HepG2 (cell line): ENCODE data around the gene MYO1C. TPM values are rescaled to one million over a fixed set of nuclear protein-coding genes. Genes with fewer than 3 reads are reported as not detected.
A peak's percentile ranks its signal among the peaks of the same experiment; 100 is the strongest.

Experiments used
- CAMTA2 ChIP-seq: sonication (generic); formaldehyde crosslinking; IDR thresholded peaks from 2 replicates; pipeline ENCODE4 v1.4.0; 2020; ENCODE audit warnings: mild to moderate bottlenecking, missing genetic modification reagents, borderline replicate concordance
- EHMT2 ChIP-seq: fragments of 200-600 bp; sonication (generic); IDR thresholded peaks from 2 replicates; pipeline ENCODE4 v1.7.0; 2017; ENCODE audit warnings: antibody characterized with exemption, low read depth, low read length, borderline replicate concordance
- ELF4 ChIP-seq: sonication (generic); formaldehyde crosslinking; IDR thresholded peaks from 2 replicates; pipeline ENCODE4 v1.5.0; 2020; ENCODE audit warnings: missing genetic modification reagents, mild to moderate bottlenecking, moderate library complexity, borderline replicate concordance
- HES4 ChIP-seq: sonication (generic); formaldehyde crosslinking; IDR thresholded peaks from 2 replicates; pipeline ENCODE4 v1.9.0; 2021; ENCODE audit warnings: mild to moderate bottlenecking, missing genetic modification reagents, borderline replicate concordance
- LCORL ChIP-seq, 2 experiments: fragments of 450-650 bp in 1 of 2; sonication (generic) in 1 of 2; formaldehyde crosslinking in 1 of 2; IDR thresholded peaks; 2 replicates each; pipeline versions ENCODE4 v1.5.0 to v1.6.1; 2017 to 2020; ENCODE audit warnings: antibody characterized with exemption in 1 of 2, missing genetic modification reagents in 1 of 2
- MAF1 ChIP-seq: sonication (generic); formaldehyde crosslinking; IDR thresholded peaks from 2 replicates; pipeline ENCODE4 v1.5.0; 2020; ENCODE audit warnings: missing genetic modification reagents, borderline replicate concordance
- NCOR1 ChIP-seq: fragments of 200-600 bp; sonication (generic); IDR thresholded peaks from 2 replicates; pipeline ENCODE4 v1.7.0; 2017; ENCODE audit warnings: antibody characterized with exemption, low read length, borderline replicate concordance
- PHF8 ChIP-seq: sonication (generic); formaldehyde crosslinking; IDR thresholded peaks from 2 replicates; pipeline ENCODE4 v1.5.0; 2020; ENCODE audit warnings: missing genetic modification reagents
- POGZ ChIP-seq: sonication (generic); formaldehyde crosslinking; IDR thresholded peaks from 2 replicates; pipeline ENCODE4 v1.4.0; 2020; ENCODE audit warnings: mild to moderate bottlenecking, missing genetic modification reagents
- SCMH1 ChIP-seq: sonication (generic); formaldehyde crosslinking; IDR thresholded peaks from 2 replicates; pipeline ENCODE4 v1.9.0; 2021; ENCODE audit warnings: missing genetic modification reagents, mild to moderate bottlenecking, borderline replicate concordance
- YEATS2 ChIP-seq: sonication (generic); formaldehyde crosslinking; IDR thresholded peaks from 2 replicates; pipeline ENCODE4 v1.4.0; 2020; ENCODE audit warnings: missing genetic modification reagents, borderline replicate concordance
- ZMYM4 ChIP-seq: sonication (generic); formaldehyde crosslinking; IDR thresholded peaks from 2 replicates; pipeline ENCODE4 v1.8.1; 2023; ENCODE audit warnings: mild to moderate bottlenecking, missing genetic modification reagents
- ZNF546 ChIP-seq: sonication (generic); formaldehyde crosslinking; conservative IDR thresholded peaks from 2 replicates; pipeline ENCODE4 v1.8.1; 2023; ENCODE audit warnings: mild to moderate bottlenecking, missing genetic modification reagents
- polyA plus RNA-seq, 8 experiments: library from polyadenylated mRNA; depleted of rRNA in 3 of 8; stranded (reverse) in 7 of 8; unstranded in 1 of 8; fragments of >200 nt; fragmentation: Illumina TruSeq in 4 of 8; extraction: Trizol in 4 of 8; gene quantifications; 2 replicates each; pipeline versions ENCODE4 v1.2.1 to v1.2.3, GENCODE V29; 2011 to 2016; ENCODE audit warnings: low read depth in 4 of 8, missing spikeins in 1 of 8, mixed read lengths in 1 of 8; ENCODE audit not compliant: insufficient read depth in 1 of 8
- total RNA-seq, 5 experiments: library from RNA; depleted of rRNA; stranded (reverse); fragments of >200 nt; fragmentation: Illumina TruSeq; extraction: Trizol; gene quantifications; 2 replicates each; pipeline ENCODE4 v1.2.3, GENCODE V29; 2016; ENCODE audit warnings: low read depth in 1 of 5
- TF ChIP-seq, protein P1 (sequence below): sonication (generic); formaldehyde crosslinking; IDR thresholded peaks from 2 replicates; pipeline ENCODE4 v1.4.0; 2020; ENCODE audit warnings: missing genetic modification reagents, borderline replicate concordance
- TF ChIP-seq, protein P2 (sequence below): IDR thresholded peaks from 2 replicates; pipeline ENCODE4 v1.6.1; 2016; ENCODE audit warnings: low read depth, missing genetic modification reagents, missing compliant biosample characterization
- TF ChIP-seq, protein P3 (sequence below): sonication (generic); formaldehyde crosslinking; IDR thresholded peaks from 2 replicates; pipeline ENCODE4 v1.5.0; 2020; ENCODE audit warnings: missing genetic modification reagents, mild to moderate bottlenecking, borderline replicate concordance

MYO1C gene
- total and polyA plus RNA-seq, 2 of the 13 experiments (the other 11 are each of a cell fraction or from before 2014, with no cell fraction given): 22.7 to 40.8 TPM

DNA sequence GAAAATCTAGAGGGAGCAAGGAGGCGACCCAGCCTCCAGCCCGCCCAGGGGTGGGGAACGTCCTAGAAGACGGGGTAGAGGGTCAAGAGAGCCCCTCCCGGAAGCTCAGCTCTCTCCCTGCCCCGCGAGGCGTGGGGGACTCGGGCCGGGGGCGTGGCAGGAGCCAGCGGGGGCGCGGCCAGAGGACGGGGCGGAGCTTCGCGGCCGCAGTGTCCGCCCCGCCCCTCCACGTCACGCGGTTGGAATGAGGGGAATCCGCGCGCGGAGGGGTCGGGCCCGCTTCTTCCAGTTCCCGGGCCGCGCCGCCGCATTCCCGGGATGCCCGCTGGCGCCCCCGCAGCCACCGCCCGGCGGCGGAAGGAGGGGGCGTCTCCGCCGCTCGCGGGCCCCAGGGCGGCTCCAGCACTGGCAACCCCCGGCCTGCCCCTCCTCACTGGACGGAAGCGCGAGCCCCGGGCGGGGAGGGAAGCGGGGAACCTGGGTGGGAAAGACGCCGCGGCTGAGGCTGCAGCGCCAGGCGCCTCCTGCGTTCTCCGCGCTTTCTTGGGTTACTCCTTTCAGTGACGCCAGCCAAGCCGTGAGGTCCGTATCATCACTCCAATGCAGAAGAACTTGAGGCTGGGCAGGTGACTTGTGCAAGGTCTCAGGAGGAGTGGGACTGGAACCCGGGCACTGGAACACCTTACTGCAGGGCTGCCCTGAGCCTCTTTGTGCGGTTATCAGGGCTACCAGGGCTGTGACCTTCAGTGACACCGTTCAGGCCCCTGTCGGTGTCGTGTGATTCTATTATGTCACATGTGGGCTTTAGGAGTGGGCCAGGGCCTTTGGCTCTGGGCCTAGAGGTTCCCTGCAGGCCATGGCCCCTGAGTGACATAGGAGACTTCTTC is 4.3 kb downstream of the MYO1C start (continued):
- no peak for TF ChIP-seq EHMT2
- TF ChIP-seq SCMH1 (CRISPR knock-in tag): no peak
- TF ChIP-seq ELF4 (CRISPR knock-in tag): no peak
- no peak for TF ChIP-seq CAMTA2 (CRISPR knock-in tag)
- 0 out of 2 replicates have a peak, but pooled peaks have one; percentile 7 for TF ChIP-seq ZMYM4 (CRISPR knock-in tag)
- no peak for TF ChIP-seq MAF1 (CRISPR knock-in tag)
- TF ChIP-seq POGZ: no peak
- TF ChIP-seq, protein P1, sequence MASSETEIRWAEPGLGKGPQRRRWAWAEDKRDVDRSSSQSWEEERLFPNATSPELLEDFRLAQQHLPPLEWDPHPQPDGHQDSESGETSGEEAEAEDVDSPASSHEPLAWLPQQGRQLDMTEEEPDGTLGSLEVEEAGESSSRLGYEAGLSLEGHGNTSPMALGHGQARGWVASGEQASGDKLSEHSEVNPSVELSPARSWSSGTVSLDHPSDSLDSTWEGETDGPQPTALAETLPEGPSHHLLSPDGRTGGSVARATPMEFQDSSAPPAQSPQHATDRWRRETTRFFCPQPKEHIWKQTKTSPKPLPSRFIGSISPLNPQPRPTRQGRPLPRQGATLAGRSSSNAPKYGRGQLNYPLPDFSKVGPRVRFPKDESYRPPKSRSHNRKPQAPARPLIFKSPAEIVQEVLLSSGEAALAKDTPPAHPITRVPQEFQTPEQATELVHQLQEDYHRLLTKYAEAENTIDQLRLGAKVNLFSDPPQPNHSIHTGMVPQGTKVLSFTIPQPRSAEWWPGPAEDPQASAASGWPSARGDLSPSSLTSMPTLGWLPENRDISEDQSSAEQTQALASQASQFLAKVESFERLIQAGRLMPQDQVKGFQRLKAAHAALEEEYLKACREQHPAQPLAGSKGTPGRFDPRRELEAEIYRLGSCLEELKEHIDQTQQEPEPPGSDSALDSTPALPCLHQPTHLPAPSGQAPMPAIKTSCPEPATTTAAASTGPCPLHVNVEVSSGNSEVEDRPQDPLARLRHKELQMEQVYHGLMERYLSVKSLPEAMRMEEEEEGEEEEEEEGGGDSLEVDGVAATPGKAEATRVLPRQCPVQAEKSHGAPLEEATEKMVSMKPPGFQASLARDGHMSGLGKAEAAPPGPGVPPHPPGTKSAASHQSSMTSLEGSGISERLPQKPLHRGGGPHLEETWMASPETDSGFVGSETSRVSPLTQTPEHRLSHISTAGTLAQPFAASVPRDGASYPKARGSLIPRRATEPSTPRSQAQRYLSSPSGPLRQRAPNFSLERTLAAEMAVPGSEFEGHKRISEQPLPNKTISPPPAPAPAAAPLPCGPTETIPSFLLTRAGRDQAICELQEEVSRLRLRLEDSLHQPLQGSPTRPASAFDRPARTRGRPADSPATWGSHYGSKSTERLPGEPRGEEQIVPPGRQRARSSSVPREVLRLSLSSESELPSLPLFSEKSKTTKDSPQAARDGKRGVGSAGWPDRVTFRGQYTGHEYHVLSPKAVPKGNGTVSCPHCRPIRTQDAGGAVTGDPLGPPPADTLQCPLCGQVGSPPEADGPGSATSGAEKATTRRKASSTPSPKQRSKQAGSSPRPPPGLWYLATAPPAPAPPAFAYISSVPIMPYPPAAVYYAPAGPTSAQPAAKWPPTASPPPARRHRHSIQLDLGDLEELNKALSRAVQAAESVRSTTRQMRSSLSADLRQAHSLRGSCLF (CRISPR knock-in tag): no peak
- TF ChIP-seq NCOR1: no peak
- peak; percentile 46 for TF ChIP-seq PHF8 (CRISPR knock-in tag)
- TF ChIP-seq, protein P2, sequence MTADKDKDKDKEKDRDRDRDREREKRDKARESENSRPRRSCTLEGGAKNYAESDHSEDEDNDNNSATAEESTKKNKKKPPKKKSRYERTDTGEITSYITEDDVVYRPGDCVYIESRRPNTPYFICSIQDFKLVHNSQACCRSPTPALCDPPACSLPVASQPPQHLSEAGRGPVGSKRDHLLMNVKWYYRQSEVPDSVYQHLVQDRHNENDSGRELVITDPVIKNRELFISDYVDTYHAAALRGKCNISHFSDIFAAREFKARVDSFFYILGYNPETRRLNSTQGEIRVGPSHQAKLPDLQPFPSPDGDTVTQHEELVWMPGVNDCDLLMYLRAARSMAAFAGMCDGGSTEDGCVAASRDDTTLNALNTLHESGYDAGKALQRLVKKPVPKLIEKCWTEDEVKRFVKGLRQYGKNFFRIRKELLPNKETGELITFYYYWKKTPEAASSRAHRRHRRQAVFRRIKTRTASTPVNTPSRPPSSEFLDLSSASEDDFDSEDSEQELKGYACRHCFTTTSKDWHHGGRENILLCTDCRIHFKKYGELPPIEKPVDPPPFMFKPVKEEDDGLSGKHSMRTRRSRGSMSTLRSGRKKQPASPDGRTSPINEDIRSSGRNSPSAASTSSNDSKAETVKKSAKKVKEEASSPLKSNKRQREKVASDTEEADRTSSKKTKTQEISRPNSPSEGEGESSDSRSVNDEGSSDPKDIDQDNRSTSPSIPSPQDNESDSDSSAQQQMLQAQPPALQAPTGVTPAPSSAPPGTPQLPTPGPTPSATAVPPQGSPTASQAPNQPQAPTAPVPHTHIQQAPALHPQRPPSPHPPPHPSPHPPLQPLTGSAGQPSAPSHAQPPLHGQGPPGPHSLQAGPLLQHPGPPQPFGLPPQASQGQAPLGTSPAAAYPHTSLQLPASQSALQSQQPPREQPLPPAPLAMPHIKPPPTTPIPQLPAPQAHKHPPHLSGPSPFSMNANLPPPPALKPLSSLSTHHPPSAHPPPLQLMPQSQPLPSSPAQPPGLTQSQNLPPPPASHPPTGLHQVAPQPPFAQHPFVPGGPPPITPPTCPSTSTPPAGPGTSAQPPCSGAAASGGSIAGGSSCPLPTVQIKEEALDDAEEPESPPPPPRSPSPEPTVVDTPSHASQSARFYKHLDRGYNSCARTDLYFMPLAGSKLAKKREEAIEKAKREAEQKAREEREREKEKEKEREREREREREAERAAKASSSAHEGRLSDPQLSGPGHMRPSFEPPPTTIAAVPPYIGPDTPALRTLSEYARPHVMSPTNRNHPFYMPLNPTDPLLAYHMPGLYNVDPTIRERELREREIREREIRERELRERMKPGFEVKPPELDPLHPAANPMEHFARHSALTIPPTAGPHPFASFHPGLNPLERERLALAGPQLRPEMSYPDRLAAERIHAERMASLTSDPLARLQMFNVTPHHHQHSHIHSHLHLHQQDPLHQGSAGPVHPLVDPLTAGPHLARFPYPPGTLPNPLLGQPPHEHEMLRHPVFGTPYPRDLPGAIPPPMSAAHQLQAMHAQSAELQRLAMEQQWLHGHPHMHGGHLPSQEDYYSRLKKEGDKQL (CRISPR knock-in tag): no peak
- TF ChIP-seq, protein P3, sequence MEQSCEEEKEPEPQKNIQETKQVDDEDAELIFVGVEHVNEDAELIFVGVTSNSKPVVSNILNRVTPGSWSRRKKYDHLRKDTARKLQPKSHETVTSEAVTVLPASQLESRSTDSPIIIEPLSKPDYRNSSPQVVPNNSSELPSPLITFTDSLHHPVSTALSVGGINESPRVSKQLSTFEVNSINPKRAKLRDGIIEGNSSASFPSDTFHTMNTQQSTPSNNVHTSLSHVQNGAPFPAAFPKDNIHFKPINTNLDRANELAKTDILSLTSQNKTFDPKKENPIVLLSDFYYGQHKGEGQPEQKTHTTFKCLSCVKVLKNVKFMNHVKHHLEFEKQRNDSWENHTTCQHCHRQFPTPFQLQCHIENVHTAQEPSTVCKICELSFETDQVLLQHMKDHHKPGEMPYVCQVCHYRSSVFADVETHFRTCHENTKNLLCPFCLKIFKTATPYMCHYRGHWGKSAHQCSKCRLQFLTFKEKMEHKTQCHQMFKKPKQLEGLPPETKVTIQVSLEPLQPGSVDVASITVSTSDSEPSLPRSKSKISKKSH: 0 out of 2 replicates have a peak, but pooled peaks have one; percentile 11
- 0 out of 2 replicates have a peak, but pooled peaks have one; percentile 31 for TF ChIP-seq ZNF546
- no peak for TF ChIP-seq HES4 (CRISPR knock-in tag)
- TF ChIP-seq YEATS2 (CRISPR knock-in tag): no peak
- TF ChIP-seq LCORL (IDR thresholded peaks at IDR 0.05): no peak
- TF ChIP-seq LCORL (CRISPR knock-in tag; IDR thresholded peaks at IDR 0.05): peak; percentile 57
